Measurements from ENCODE around the gene BZW2. TPM values are rescaled to one million over a fixed set of nuclear protein-coding genes. Genes with fewer than 3 reads are reported as not detected.
A peak's percentile ranks its signal among the peaks of the same experiment; 100 is the strongest.
"Not testable (repeated sequence)": the region's sequence is repeated elsewhere in the genome, so short reads cannot be mapped to it uniquely, and the experiment has no call there.

Gene BZW2
- total RNA-seq, 1 experiment from 2014 or later: 80.9 TPM

GRCh38 chr7:16675277-16675676, 29.3 kb downstream of the BZW2 start:
- TF ChIP-seq POLR2AphosphoS5 (IDR thresholded peaks at IDR 0.05; ENCODE audit: low read depth, low read length): no peak
- no peak for TF ChIP-seq SIN3A (IDR thresholded peaks at IDR 0.05; ENCODE audit: borderline replicate concordance, insufficient read depth, low read depth, low read length)
- TF ChIP-seq CTCF (IDR thresholded peaks at IDR 0.05): no peak
- no peak for TF ChIP-seq REST (IDR thresholded peaks at IDR 0.05; ENCODE audit: insufficient read depth in 1 of 2, low read depth in 2 of 2, low read length in 1 of 2)
- no peak for TF ChIP-seq TCF7L2 (IDR thresholded peaks at IDR 0.05; ENCODE audit: low read depth, low read length)
- Histone ChIP-seq H3K4me3 (ENCODE audit: low read depth in 2 of 2, low read length in 2 of 2) (no peak overlapping the region), H3K4me1 (ENCODE audit: control insufficient read depth, insufficient read depth, low read length) (no peaks in the 10 kb centered on the region), H3K9me3 (ENCODE audit: control insufficient read depth, insufficient read depth, low read depth, low read length) (no peaks in the 10 kb centered on the region), H3K27ac (ENCODE audit: low read length) (no peak overlapping the region), H3K36me3 (ENCODE audit: control insufficient read depth, insufficient read depth, low read length) (0 out of 2 replicates have a peak, but pooled peaks cover 7% of the 10 kb centered on the region), H3K27me3 (ENCODE audit: control insufficient read depth, insufficient read depth, low read length) (no peaks in the 10 kb centered on the region)
- ATAC-seq (no peak), DNase-seq (ENCODE audit: low read depth, low spot score) (no peak)
- BruUV-seq (replicated peaks): TSS peak; percentile 43
- in situ Hi-C loops (cut with HindIII; ENCODE audit: low pct_unique_long_range_greater_than_20kb, low sequenced_read_pairs) (no loop called here), intact Hi-C loops (cut with micrococcal nuclease; ENCODE audit: unreplicated experiment) (no loop called here)
- POLR2A ChIA-PET: no interaction called here
- CTCF ChIA-PET: no interaction called here

- Histone ChIP-seq H3K36me3 (ENCODE audit: control insufficient read depth, insufficient read depth, low read length) (peaks cover 20% of the 10 kb centered on the region), H3K9me3 (ENCODE audit: control insufficient read depth, insufficient read depth, low read depth, low read length) (no peaks in the 10 kb centered on the region), H3K4me3 (ENCODE audit: low read depth in 2 of 2, low read length in 2 of 2) (no peak overlapping the region), H3K27ac (ENCODE audit: low read length) (no peak overlapping the region), H3K27me3 (ENCODE audit: control insufficient read depth, insufficient read depth, low read length) (no peaks in the 10 kb centered on the region), H3K4me1 (ENCODE audit: control insufficient read depth, insufficient read depth, low read length) (no peaks in the 10 kb centered on the region)
- in situ Hi-C loops (cut with HindIII; ENCODE audit: low pct_unique_long_range_greater_than_20kb, low sequenced_read_pairs) (no loop called here), intact Hi-C loops (cut with micrococcal nuclease; ENCODE audit: unreplicated experiment) (no loop called here)
- ChIA-PET POLR2A (interaction anchor here (0.7 kb wide), 1 partner anchor 23 kb away, joined by 12 read pairs; no protein-coding TSS in a partner anchor), CTCF (no interaction called here)
- DNase-seq (ENCODE audit: low read depth, low spot score): no peak
- no TSS peak for BruUV-seq (replicated peaks)
- TF ChIP-seq SIN3A (IDR thresholded peaks at IDR 0.05; ENCODE audit: borderline replicate concordance, insufficient read depth, low read depth, low read length): no peak
- no peak for TF ChIP-seq CTCF (IDR thresholded peaks at IDR 0.05)
- TF ChIP-seq POLR2AphosphoS5 (IDR thresholded peaks at IDR 0.05; ENCODE audit: low read depth, low read length): no peak
- no peak for TF ChIP-seq REST (IDR thresholded peaks at IDR 0.05; ENCODE audit: insufficient read depth in 1 of 2, low read depth in 2 of 2, low read length in 1 of 2)
- TF ChIP-seq TCF7L2 (IDR thresholded peaks at IDR 0.05; ENCODE audit: low read depth, low read length): no peak
- no peak for ATAC-seq
These were observed 32.1 kb downstream of the BZW2 start for GRCh38 chr7:16677978-16678494.

- peaks cover 28% of the 10 kb centered on the region for H3K36me3 ChIP-seq (ENCODE audit: control insufficient read depth, insufficient read depth, low read length)
- H3K27ac ChIP-seq (ENCODE audit: low read length); DNase-seq (ENCODE audit: low read depth, low spot score); H3K4me3 ChIP-seq (ENCODE audit: low read depth in 2 of 2, low read length in 2 of 2); in situ Hi-C loops (cut with HindIII; ENCODE audit: low pct_unique_long_range_greater_than_20kb, low sequenced_read_pairs); H3K9me3 ChIP-seq (ENCODE audit: control insufficient read depth, insufficient read depth, low read depth, low read length); H3K27me3 ChIP-seq (ENCODE audit: control insufficient read depth, insufficient read depth, low read length); H3K4me1 ChIP-seq (ENCODE audit: control insufficient read depth, insufficient read depth, low read length); intact Hi-C loops (cut with micrococcal nuclease; ENCODE audit: unreplicated experiment); CTCF ChIA-PET; BruUV-seq (replicated peaks); ATAC-seq: not testable (repeated sequence)
- POLR2A ChIA-PET: interaction anchor here (0.7 kb wide), 1 partner anchor 24 kb away, joined by 12 read pairs; no protein-coding TSS in a partner anchor
These were observed 32.9 kb downstream of the BZW2 start for GRCh38 chr7:16678645-16679566.

All from Panc1 (cell line).